Measurements from ENCODE around the gene AMZ2. TPM values are rescaled to one million over a fixed set of nuclear protein-coding genes. Genes with fewer than 3 reads are reported as not detected.

Gene AMZ2
- total and polyA plus RNA-seq, 2 of the 8 experiments (the other 6 are each of a cell fraction or from before 2014, with no cell fraction given) = 49.5 to 71.0 TPM

DNA sequence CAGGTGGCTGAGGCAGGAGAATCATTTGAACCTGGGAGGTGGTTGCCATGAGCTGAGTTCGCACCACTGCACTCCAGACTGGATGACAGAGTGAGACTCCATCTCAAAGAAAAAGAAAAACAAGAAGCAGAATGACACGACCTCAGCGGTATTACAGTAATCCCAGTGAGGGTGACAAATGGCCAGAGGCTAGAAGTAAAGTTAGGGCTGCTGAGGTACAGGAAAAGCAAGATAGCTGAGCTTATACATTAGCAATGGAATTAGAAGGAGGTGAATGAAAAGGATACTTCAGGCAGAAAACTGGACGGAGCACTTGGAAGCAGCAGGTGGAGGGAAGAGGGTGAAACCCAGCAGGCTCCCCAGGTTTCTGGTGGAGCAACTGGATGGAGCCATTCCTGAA is 26.1 kb upstream of the AMZ2 start (continued):
- TF ChIP-seq CHD7 (IDR thresholded peaks at IDR 0.05; ENCODE audit: insufficient replicate concordance, low read length) = no peak

Data from H1 (cell line).